Right lobe of liver (tissue), 4 donors: ENCODE measurements around the gene LRRC8B.

Source experiments
- POLR2A ChIP-seq: fragments of 450-650 bp; IDR thresholded peaks from one replicate; pipeline ENCODE4 v1.6.1; 2017; ENCODE audit warnings: antibody characterized with exemption, mild to moderate bottlenecking
- TF ChIP-seq, protein P1 (sequence below), 4 donors: fragments of 200-600 bp in 3 of 4; fragments of 450-650 bp in 1 of 4; IDR thresholded peaks; one replicate each; pipeline versions ENCODE4 v1.5.1 to v1.8.0; 2016 to 2022; ENCODE audit warnings: antibody characterized with exemption in 4 of 4, mild to moderate bottlenecking in 2 of 4
- donor health status: DM: no; HTN: no; CAD: no.
- donor health status: DM: no; HTN: no; CAD: no.
- donor health status: DM: no; HTN: yes; CAD: no.

DNA sequence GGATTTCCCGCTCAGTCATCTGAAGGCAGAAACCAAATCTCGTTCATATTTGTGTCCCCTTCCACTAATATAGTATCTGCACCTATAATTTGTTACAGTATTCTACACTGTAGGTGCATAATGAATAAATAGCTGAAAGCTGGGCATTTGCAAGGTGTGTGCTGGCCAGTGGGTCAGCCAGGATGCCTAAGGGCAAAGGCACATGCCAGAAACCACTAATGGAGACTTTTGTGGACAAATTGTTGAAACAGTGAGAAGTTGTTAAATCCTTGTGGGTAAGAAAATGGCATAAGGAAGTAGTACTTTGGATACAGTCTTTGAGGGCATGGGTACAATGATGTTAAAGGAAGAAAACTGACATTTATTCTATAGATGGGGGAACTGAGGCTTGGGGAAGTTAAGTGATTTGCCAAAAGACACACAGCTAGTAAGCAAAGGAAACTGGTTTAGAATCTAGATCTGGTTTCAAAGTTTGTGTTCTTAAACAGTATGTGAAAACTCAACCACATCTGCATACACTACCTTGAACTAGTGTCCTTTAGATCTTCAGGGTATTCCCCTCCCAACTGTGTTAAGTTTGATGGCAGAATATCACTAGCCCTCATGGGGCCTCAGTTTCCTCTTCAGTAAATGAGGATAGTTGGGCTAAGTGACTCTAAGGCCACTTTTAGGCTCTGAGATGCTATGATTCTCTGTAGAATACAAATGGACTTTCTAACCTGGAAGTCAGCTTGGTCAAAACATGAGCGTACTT lies 81.8 kb downstream of the LRRC8B start:
- TF ChIP-seq POLR2A = no peak
- TF ChIP-seq, protein P1, sequence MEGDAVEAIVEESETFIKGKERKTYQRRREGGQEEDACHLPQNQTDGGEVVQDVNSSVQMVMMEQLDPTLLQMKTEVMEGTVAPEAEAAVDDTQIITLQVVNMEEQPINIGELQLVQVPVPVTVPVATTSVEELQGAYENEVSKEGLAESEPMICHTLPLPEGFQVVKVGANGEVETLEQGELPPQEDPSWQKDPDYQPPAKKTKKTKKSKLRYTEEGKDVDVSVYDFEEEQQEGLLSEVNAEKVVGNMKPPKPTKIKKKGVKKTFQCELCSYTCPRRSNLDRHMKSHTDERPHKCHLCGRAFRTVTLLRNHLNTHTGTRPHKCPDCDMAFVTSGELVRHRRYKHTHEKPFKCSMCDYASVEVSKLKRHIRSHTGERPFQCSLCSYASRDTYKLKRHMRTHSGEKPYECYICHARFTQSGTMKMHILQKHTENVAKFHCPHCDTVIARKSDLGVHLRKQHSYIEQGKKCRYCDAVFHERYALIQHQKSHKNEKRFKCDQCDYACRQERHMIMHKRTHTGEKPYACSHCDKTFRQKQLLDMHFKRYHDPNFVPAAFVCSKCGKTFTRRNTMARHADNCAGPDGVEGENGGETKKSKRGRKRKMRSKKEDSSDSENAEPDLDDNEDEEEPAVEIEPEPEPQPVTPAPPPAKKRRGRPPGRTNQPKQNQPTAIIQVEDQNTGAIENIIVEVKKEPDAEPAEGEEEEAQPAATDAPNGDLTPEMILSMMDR (IDR thresholded peaks at IDR 0.05) = no peak
